Kidney (tissue), 14 donors: Measurements from ENCODE around the gene CBR3. TPM values are rescaled to one million over a fixed set of nuclear protein-coding genes. Genes with fewer than 3 reads are reported as not detected.

ENCODE experiments used
- DNase-seq, 5 donors: peaks; one replicate each; pipeline ENCODE4 v3.0.0-alpha.2; 2013 to 2020
- FAIRE-seq: peaks from 2 replicates; lab custom pipeline; 2012; peaks lifted over from hg19 to GRCh38; lab: Jason Lieb, UNC
- H3K27ac ChIP-seq, 2 donors: one replicate each; pipeline ENCODE4 v1.7.0; 2013; ENCODE audit warnings: low read depth in 2 of 2, low read length in 2 of 2, inconsistent platforms in 1 of 2
- H3K27me3 ChIP-seq: one replicate; pipeline ENCODE4 v1.7.1; 2013; ENCODE audit warnings: low read length, inconsistent platforms; ENCODE audit not compliant: control insufficient read depth, insufficient read depth
- H3K36me3 ChIP-seq, 3 donors: one replicate each; pipeline versions ENCODE4 v1.7.0 to v1.7.1; 2013; ENCODE audit warnings: low read length in 3 of 3, control low read depth in 1 of 3, inconsistent platforms in 1 of 3; ENCODE audit not compliant: insufficient read depth in 3 of 3, control insufficient read depth in 2 of 3
- H3K4me1 ChIP-seq, 3 donors: one replicate each; pipeline versions ENCODE4 v1.7.0 to v1.7.1; 2013; ENCODE audit warnings: low read length in 3 of 3, inconsistent platforms in 1 of 3, low read depth in 1 of 3; ENCODE audit not compliant: control insufficient read depth in 2 of 3, insufficient read depth in 2 of 3
- H3K4me3 ChIP-seq, 3 donors: one replicate each; pipeline versions ENCODE4 v1.7.0 to v1.8.1; 2013; ENCODE audit warnings: low read length in 3 of 3, control low read depth in 1 of 3, inconsistent platforms in 1 of 3
- H3K9ac ChIP-seq, 3 donors: one replicate each; pipeline versions ENCODE4 v1.7.0 to v1.7.1; 2013; ENCODE audit warnings: low read length in 3 of 3, control low read depth in 1 of 3, inconsistent platforms in 1 of 3
- H3K9me3 ChIP-seq, 3 donors: one replicate each; pipeline versions ENCODE4 v1.7.0 to v1.7.1; 2013; ENCODE audit warnings: low read length in 3 of 3, control low read depth in 1 of 3, inconsistent platforms in 1 of 3; ENCODE audit not compliant: control insufficient read depth in 2 of 3, insufficient read depth in 1 of 3
- CTCF ChIP-seq: IDR thresholded peaks from 3 replicates; pipeline ENCODE4 v1.5.1; 2012; ENCODE audit warnings: mild to moderate bottlenecking, moderate library complexity, borderline replicate concordance; ENCODE audit not compliant: insufficient read depth; ENCODE audit errors: extremely low read depth
- intact Hi-C: fragments of 100-400 bp; cut with DNase I; formaldehyde crosslinking; loops from one replicate; pipeline ENCODE4 v1.11.1; 2022
- polyA plus RNA-seq: library from polyadenylated mRNA; stranded (reverse); fragments of 350-450 nt; fragmentation: Illumina TruSeq; extraction: RNeasy Lipid Tissue Mini Kit (QIAGEN cat#74804); gene quantifications from one replicate; pipeline ENCODE4 v1.2.3, GENCODE V29; 2014; ENCODE audit warnings: low read depth, low replicate concordance; ENCODE audit not compliant: insufficient read depth
- total RNA-seq: library from RNA; stranded (reverse); fragmentation: NEBNext Ultra II Directional; extraction: Animal tissue kit (Norgen Biotek cat#: 25700); gene quantifications from one replicate; pipeline ENCODE4 v1.2.1, GENCODE V29; 2021
- donor health status: control.
- donor health status: control.
- donor health status: control.
- donor health status: control.
- donor health status: control.
- donor health status: DM: yes; HTN: yes; CAD: no.
- donor health status: Normal renal cell carcinoma (clear cell type).

The CBR3 gene
- total and polyA plus RNA-seq, 2 donors from 2014 or later = 2.6 to 5.9 TPM

GRCh38 chr21:36113647-36114428 is 21.0 kb upstream of the CBR3 start:
- DNase-seq (peak in 1 of 5 donors; percentile 85), FAIRE-seq (no peak)
- Histone ChIP-seq H3K27me3 (no peaks in the 10 kb centered on the region), H3K27ac (peak overlapping the region; percentile 73 to 80), H3K36me3 (no peaks in the 10 kb centered on the region), H3K9me3 (peaks cover 0 to 2% (median 0%) of the 10 kb centered on the region in 3 donors), H3K9ac (no peak overlapping the region), H3K4me1 (peaks cover 0 to 5% (median 2%) of the 10 kb centered on the region in 3 donors), H3K4me3 (peak overlapping the region in 1 of 3 donors; percentile 32)
- TF ChIP-seq CTCF = no peak
- intact Hi-C loops = no loop called here

GRCh38 chr21:36115138-36115730 is 19.6 kb upstream of the CBR3 start:
- DNase-seq (no peak), FAIRE-seq (no peak)
- Histone ChIP-seq H3K4me3 (no peak overlapping the region), H3K27ac (no peak overlapping the region), H3K4me1 (peaks cover 0 to 5% (median 2%) of the 10 kb centered on the region in 3 donors), H3K9ac (no peak overlapping the region), H3K27me3 (no peaks in the 10 kb centered on the region), H3K36me3 (no peaks in the 10 kb centered on the region), H3K9me3 (peaks cover 0 to 2% (median 0%) of the 10 kb centered on the region in 3 donors)
- intact Hi-C loops = no loop called here
- no peak for TF ChIP-seq CTCF

- intact Hi-C loops = no loop called here
- DNase-seq (no peak), FAIRE-seq (no peak)
- Histone ChIP-seq H3K9me3 (peaks cover 0 to 2% (median 0%) of the 10 kb centered on the region in 3 donors), H3K4me1 (peaks cover 0 to 3% (median 2%) of the 10 kb centered on the region in 3 donors), H3K4me3 (no peak overlapping the region), H3K9ac (no peak overlapping the region), H3K36me3 (no peaks in the 10 kb centered on the region), H3K27me3 (no peaks in the 10 kb centered on the region), H3K27ac (no peak overlapping the region)
- no peak for TF ChIP-seq CTCF
These were observed 17.6 kb upstream of the CBR3 start for GRCh38 chr21:36117286-36117741.
